GM13976 (cell line): ENCODE data around the gene ANXA4.

Experiments
- DNase-seq: peaks from one replicate; pipeline ENCODE4 v3.0.0; 2012; ENCODE audit warnings: low spot score
- CTCF ChIP-seq: IDR thresholded peaks from 2 replicates; pipeline ENCODE4 v1.5.1; 2012; ENCODE audit warnings: borderline replicate concordance, mild to moderate bottlenecking; ENCODE audit not compliant: insufficient read depth; ENCODE audit errors: extremely low read depth, missing control alignments, control extremely low read depth
- in situ Hi-C: fragments of 300-500 bp; cut with MboI; formaldehyde crosslinking; loops from one replicate; pipeline ENCODE4 v1.12.0; 2022; ENCODE audit warnings: low sequenced_read_pairs, mixed read lengths, inconsistent platforms; ENCODE audit not compliant: unreplicated experiment

ANXA4 gene

GRCh38 chr2:69835666-69836065, 93.7 kb downstream of the ANXA4 start:
- no peak for DNase-seq
- in situ Hi-C loops = no loop called here
- no peak for TF ChIP-seq CTCF

- TF ChIP-seq CTCF = no peak
- no peak for DNase-seq
- in situ Hi-C loops = no loop called here
Observed at GRCh38 chr2:69836316-69836715, 94.4 kb downstream of the ANXA4 start.

GRCh38 chr2:69837533-69837932, 95.6 kb downstream of the ANXA4 start:
- in situ Hi-C loops = no loop called here
- TF ChIP-seq CTCF = no peak
- DNase-seq = peak; percentile 36

GRCh38 chr2:69843993-69844392, 102.1 kb downstream of the ANXA4 start:
- in situ Hi-C loops = no loop called here
- no peak for TF ChIP-seq CTCF
- no peak for DNase-seq

- DNase-seq = no peak
- in situ Hi-C loops = no loop called here
Observed at GRCh38 chr2:69844560-69844959, 102.6 kb downstream of the ANXA4 start.

GRCh38 chr2:69846182-69847067, 104.5 kb downstream of the ANXA4 start:
- no peak for DNase-seq
- TF ChIP-seq CTCF = no peak
- in situ Hi-C loops = no loop called here

More at GRCh38 chr2:69844560-69844959, 102.6 kb downstream of the ANXA4 start:
- TF ChIP-seq CTCF = no peak
